Activated T-cell treated with anti-CD3 and anti-CD28 coated beads, Interleukin-2, amount 50 U/mL, for 24 hours (primary cell): ENCODE data around the gene CTIF.
A peak's percentile ranks its signal among the peaks of the same experiment; 100 is the strongest.

Experiments used
- DNase-seq: peaks from one replicate; pipeline ENCODE4 v3.0.0-alpha.2; 2020
- H3K27ac Mint-ChIP-seq: 2 replicates; pipeline ENCODE4 v1.8.0; 2020; ENCODE audit warnings: mild to moderate bottlenecking, mixed read lengths
- H3K27me3 Mint-ChIP-seq: 2 replicates; pipeline ENCODE4 v1.8.0; 2020; ENCODE audit warnings: mixed read lengths
- H3K36me3 Mint-ChIP-seq: 2 replicates; pipeline ENCODE4 v1.8.0; 2020; ENCODE audit warnings: low read depth, mixed read lengths
- H3K4me1 Mint-ChIP-seq: 2 replicates; pipeline ENCODE4 v1.8.0; 2020; ENCODE audit warnings: low read depth, mixed read lengths
- H3K4me3 Mint-ChIP-seq: 2 replicates; pipeline ENCODE4 v1.8.0; 2020; ENCODE audit warnings: mild to moderate bottlenecking, moderate library complexity, mixed read lengths
- H3K9me3 Mint-ChIP-seq: 2 replicates; pipeline ENCODE4 v1.8.0; 2020; ENCODE audit warnings: mixed read lengths

The CTIF gene

GRCh38 chr18:48791636-48792105, 252.8 kb downstream of the CTIF start:
- Mint-ChIP-seq H3K36me3 (no peaks in the 10 kb centered on the region), H3K27ac (no peak overlapping the region), H3K4me1 (peaks cover 2% of the 10 kb centered on the region), H3K9me3 (no peaks in the 10 kb centered on the region), H3K27me3 (no peaks in the 10 kb centered on the region), H3K4me3 (no peak overlapping the region)
- no peak for DNase-seq

GRCh38 chr18:48792141-48792540, 253.3 kb downstream of the CTIF start:
- Mint-ChIP-seq H3K9me3 (no peaks in the 10 kb centered on the region), H3K27me3 (no peaks in the 10 kb centered on the region), H3K36me3 (no peaks in the 10 kb centered on the region), H3K27ac (no peak overlapping the region), H3K4me3 (no peak overlapping the region), H3K4me1 (peaks cover 2% of the 10 kb centered on the region)
- DNase-seq, result peak; percentile 3

- Mint-ChIP-seq H3K36me3 (no peaks in the 10 kb centered on the region), H3K4me3 (no peak overlapping the region), H3K9me3 (no peaks in the 10 kb centered on the region), H3K27ac (no peak overlapping the region), H3K27me3 (no peaks in the 10 kb centered on the region), H3K4me1 (peaks cover 2% of the 10 kb centered on the region)
- DNase-seq, result peak; percentile 11
These were observed 254.0 kb downstream of the CTIF start for GRCh38 chr18:48792611-48793380.

GRCh38 chr18:48794251-48794970, 255.6 kb downstream of the CTIF start:
- peak; percentile 18 for DNase-seq
- Mint-ChIP-seq H3K36me3 (no peaks in the 10 kb centered on the region), H3K9me3 (no peaks in the 10 kb centered on the region), H3K4me1 (peaks cover 8% of the 10 kb centered on the region), H3K27me3 (no peaks in the 10 kb centered on the region), H3K4me3 (no peak overlapping the region), H3K27ac (no peak overlapping the region)

- DNase-seq, result peak; percentile 2
- Mint-ChIP-seq H3K27ac (no peak overlapping the region), H3K9me3 (no peaks in the 10 kb centered on the region), H3K4me1 (peaks cover 20% of the 10 kb centered on the region), H3K4me3 (no peak overlapping the region), H3K36me3 (no peaks in the 10 kb centered on the region), H3K27me3 (no peaks in the 10 kb centered on the region)
These were observed 256.9 kb downstream of the CTIF start for GRCh38 chr18:48795696-48796095.

- peak; percentile 16 for DNase-seq
- Mint-ChIP-seq H3K4me3 (no peak overlapping the region), H3K9me3 (no peaks in the 10 kb centered on the region), H3K27me3 (no peaks in the 10 kb centered on the region), H3K27ac (no peak overlapping the region), H3K4me1 (peaks cover 28% of the 10 kb centered on the region), H3K36me3 (no peaks in the 10 kb centered on the region)
These were observed 257.8 kb downstream of the CTIF start for GRCh38 chr18:48796491-48797205.

GRCh38 chr18:48797841-48798255, 259.0 kb downstream of the CTIF start:
- no peak overlapping the region for H3K27ac Mint-ChIP-seq
- no peaks in the 10 kb centered on the region for H3K36me3 Mint-ChIP-seq
- no peak overlapping the region for H3K4me3 Mint-ChIP-seq
- peaks cover 40% of the 10 kb centered on the region for H3K4me1 Mint-ChIP-seq
- H3K27me3 Mint-ChIP-seq, result no peaks in the 10 kb centered on the region
- H3K9me3 Mint-ChIP-seq, result no peaks in the 10 kb centered on the region
- peak; percentile 22 for DNase-seq

- Mint-ChIP-seq H3K36me3 (no peaks in the 10 kb centered on the region), H3K4me1 (peaks cover 47% of the 10 kb centered on the region), H3K9me3 (no peaks in the 10 kb centered on the region), H3K27ac (no peak overlapping the region), H3K4me3 (no peak overlapping the region), H3K27me3 (no peaks in the 10 kb centered on the region)
- peak; percentile 22 for DNase-seq
These were observed 259.8 kb downstream of the CTIF start for GRCh38 chr18:48798334-48799245.

- peak; percentile 25 for DNase-seq
- Mint-ChIP-seq H3K36me3 (no peaks in the 10 kb centered on the region), H3K27me3 (no peaks in the 10 kb centered on the region), H3K27ac (no peak overlapping the region), H3K4me1 (peaks cover 52% of the 10 kb centered on the region), H3K9me3 (no peaks in the 10 kb centered on the region), H3K4me3 (no peak overlapping the region)
These were observed 261.0 kb downstream of the CTIF start for GRCh38 chr18:48799724-48800315.

GRCh38 chr18:48800466-48800865, 261.6 kb downstream of the CTIF start:
- peak overlapping the region; percentile 44 for H3K27ac Mint-ChIP-seq

GRCh38 chr18:48800876-48801727, 262.3 kb downstream of the CTIF start:
- Mint-ChIP-seq H3K27ac (peak overlapping the region; percentile 91), H3K36me3 (no peaks in the 10 kb centered on the region), H3K27me3 (no peaks in the 10 kb centered on the region), H3K4me1 (peaks cover 63% of the 10 kb centered on the region), H3K4me3 (peak overlapping the region; percentile 60), H3K9me3 (no peaks in the 10 kb centered on the region)
- peak; percentile 55 for DNase-seq

More at GRCh38 chr18:48800466-48800865, 261.6 kb downstream of the CTIF start:
- Mint-ChIP-seq H3K4me3 (no peak overlapping the region), H3K27me3 (no peaks in the 10 kb centered on the region), H3K9me3 (no peaks in the 10 kb centered on the region), H3K36me3 (no peaks in the 10 kb centered on the region), H3K4me1 (peaks cover 58% of the 10 kb centered on the region)
- peak; percentile 29 for DNase-seq

- peaks cover 72% of the 10 kb centered on the region for H3K4me1 Mint-ChIP-seq
- no peaks in the 10 kb centered on the region for H3K9me3 Mint-ChIP-seq
- H3K27me3 Mint-ChIP-seq, result no peaks in the 10 kb centered on the region
- no peaks in the 10 kb centered on the region for H3K36me3 Mint-ChIP-seq
- H3K27ac Mint-ChIP-seq, result peak overlapping the region; percentile 91
- H3K4me3 Mint-ChIP-seq, result peak overlapping the region; percentile 60
- peak; percentile 33 for DNase-seq
These were observed 263.1 kb downstream of the CTIF start for GRCh38 chr18:48801728-48802542.
